Measurements from ENCODE around the gene LHX3.

GRCh38 chr9:136239983-136240330 lies 35.0 kb upstream of the LHX3 start:
- TF ChIP-seq POLR2A (IDR thresholded peaks at IDR 0.05) (no peak), CTCF (IDR thresholded peaks at IDR 0.05) (no peak), POLR2AphosphoS5 (IDR thresholded peaks at IDR 0.05) (no peak)

Measured in prostate gland (tissue), 2 donors.